Activated CD8-positive, alpha-beta T cell treated with anti-CD3 and anti-CD28 coated beads for 36 hours (primary cell): ENCODE measurements around the gene PIWIL4. TPM values are rescaled to one million over a fixed set of nuclear protein-coding genes. Genes with fewer than 3 reads are reported as not detected.

Experiments used
- ATAC-seq: fragments of 200-7000 bp; cut with Tn5 transposase; one replicate; pipeline ENCODE4 v1.10.0; 2021; ENCODE audit warnings: mild to moderate bottlenecking, moderate library complexity
- CTCF ChIA-PET: fragments of 350-600 bp; sonication (Branson Sonifier 250); formaldehyde crosslinking; loops from one replicate; lab custom pipeline; 2021; ENCODE audit warnings: antibody characterized with exemption; lab: Charles Lee
- POLR2A ChIA-PET: fragments of 350-600 bp; sonication (Branson Sonifier 250); formaldehyde crosslinking; loops from one replicate; lab custom pipeline; 2021; ENCODE audit warnings: antibody characterized with exemption; lab: Charles Lee
- DNase-seq: peaks from one replicate; pipeline ENCODE4 v3.0.0-alpha.2; 2020
- H3K27ac Mint-ChIP-seq: one replicate; pipeline ENCODE4 v1.8.0; 2021; ENCODE audit warnings: mild to moderate bottlenecking, mixed read lengths
- H3K27me3 Mint-ChIP-seq: one replicate; pipeline ENCODE4 v1.8.0; 2021; ENCODE audit warnings: mixed read lengths
- H3K36me3 Mint-ChIP-seq: one replicate; pipeline ENCODE4 v1.8.0; 2021; ENCODE audit warnings: low read depth, mixed read lengths
- H3K4me1 Mint-ChIP-seq: one replicate; pipeline ENCODE4 v1.8.0; 2021; ENCODE audit warnings: low read depth, mixed read lengths
- H3K4me3 Mint-ChIP-seq: one replicate; pipeline ENCODE4 v1.8.0; 2021; ENCODE audit warnings: mild to moderate bottlenecking, moderate library complexity, mixed read lengths
- H3K9me3 Mint-ChIP-seq: one replicate; pipeline ENCODE4 v1.8.0; 2021; ENCODE audit warnings: mixed read lengths
- CTCF ChIP-seq: fragments of 200-600 bp; IDR thresholded peaks from one replicate; pipeline ENCODE4 v1.8.0; 2022; ENCODE audit warnings: antibody characterized with exemption, mild to moderate bottlenecking
- intact Hi-C: fragments of 100-400 bp; cut with micrococcal nuclease; formaldehyde crosslinking; loops from one replicate; pipeline ENCODE4 v1.10.0; 2022
- total RNA-seq, 2 experiments: library from RNA; stranded (reverse); gene quantifications; one replicate each; pipeline ENCODE4 v1.2.3, GENCODE V29; 2021

The PIWIL4 gene
- total RNA-seq, 2 experiments from 2014 or later = 0.36 to 0.50 TPM

GRCh38 chr11:94583866-94584500 is 16.8 kb downstream of the PIWIL4 start:
- intact Hi-C loops = no loop called here
- no peak overlapping the region for H3K4me3 Mint-ChIP-seq
- DNase-seq = no peak
- ATAC-seq = no peak
- ChIA-PET CTCF (interaction anchor here (1.2 kb wide), 1 partner anchor 64 kb away, joined by 3 read pairs; no protein-coding TSS in a partner anchor), POLR2A (no interaction called here)
- no peaks in the 10 kb centered on the region for H3K27me3 Mint-ChIP-seq
- H3K27ac Mint-ChIP-seq = no peak overlapping the region
- H3K9me3 Mint-ChIP-seq = no peaks in the 10 kb centered on the region
- H3K36me3 Mint-ChIP-seq = no peaks in the 10 kb centered on the region
- peaks cover 12% of the 10 kb centered on the region for H3K4me1 Mint-ChIP-seq
- no peak for TF ChIP-seq CTCF

- TF ChIP-seq CTCF = no peak
- POLR2A ChIA-PET = no interaction called here
- no peak overlapping the region for H3K4me3 Mint-ChIP-seq
- H3K4me1 Mint-ChIP-seq = peaks cover 12% of the 10 kb centered on the region
- ATAC-seq = no peak
- DNase-seq = no peak
- no peaks in the 10 kb centered on the region for H3K36me3 Mint-ChIP-seq
- CTCF ChIA-PET = interaction anchor here (1.2 kb wide), 1 partner anchor 65 kb away, joined by 3 read pairs; no protein-coding TSS in a partner anchor
- no peak overlapping the region for H3K27ac Mint-ChIP-seq
- intact Hi-C loops = no loop called here
- no peaks in the 10 kb centered on the region for H3K9me3 Mint-ChIP-seq
- no peaks in the 10 kb centered on the region for H3K27me3 Mint-ChIP-seq
These were observed 17.8 kb downstream of the PIWIL4 start for GRCh38 chr11:94584978-94585377.

- Mint-ChIP-seq H3K27me3 (no peaks in the 10 kb centered on the region), H3K36me3 (no peaks in the 10 kb centered on the region), H3K9me3 (no peaks in the 10 kb centered on the region), H3K4me3 (no peak overlapping the region), H3K27ac (no peak overlapping the region), H3K4me1 (peaks cover 12% of the 10 kb centered on the region)
- intact Hi-C loops = no loop called here
- DNase-seq (no peak), ATAC-seq (no peak)
- TF ChIP-seq CTCF = no peak
- ChIA-PET CTCF (no interaction called here), POLR2A (no interaction called here)
These were observed 18.2 kb downstream of the PIWIL4 start for GRCh38 chr11:94585399-94585798.

GRCh38 chr11:94586546-94586945 is 19.4 kb downstream of the PIWIL4 start:
- intact Hi-C loops = no loop called here
- Mint-ChIP-seq H3K4me3 (no peak overlapping the region), H3K4me1 (peaks cover 7% of the 10 kb centered on the region), H3K27me3 (no peaks in the 10 kb centered on the region), H3K27ac (no peak overlapping the region), H3K36me3 (no peaks in the 10 kb centered on the region), H3K9me3 (no peaks in the 10 kb centered on the region)
- ATAC-seq = no peak
- DNase-seq = no peak
- ChIA-PET CTCF (no interaction called here), POLR2A (interaction anchor here (1.3 kb wide), 1 partner anchor 17 kb away, joined by 4 read pairs; no protein-coding TSS in a partner anchor)
- TF ChIP-seq CTCF = no peak

- no peak for ATAC-seq
- POLR2A ChIA-PET = interaction anchor here (1.3 kb wide), 1 partner anchor 17 kb away, joined by 4 read pairs; no protein-coding TSS in a partner anchor
- CTCF ChIA-PET = no interaction called here
These were observed 19.8 kb downstream of the PIWIL4 start for GRCh38 chr11:94586978-94587377.

More at GRCh38 chr11:94586978-94587377, 19.8 kb downstream of the PIWIL4 start:
- H3K9me3 Mint-ChIP-seq = no peaks in the 10 kb centered on the region
- no peak overlapping the region for H3K27ac Mint-ChIP-seq
- no peaks in the 10 kb centered on the region for H3K27me3 Mint-ChIP-seq
- H3K4me1 Mint-ChIP-seq = peaks cover 3% of the 10 kb centered on the region
- intact Hi-C loops = no loop called here
- no peaks in the 10 kb centered on the region for H3K36me3 Mint-ChIP-seq
- no peak for TF ChIP-seq CTCF
- no peak for DNase-seq
- H3K4me3 Mint-ChIP-seq = no peak overlapping the region
